H7 (cell line): Measurements from ENCODE around the gene KCNK2. TPM values are rescaled to one million over a fixed set of nuclear protein-coding genes. Genes with fewer than 3 reads are reported as not detected.

Experiments used
- DNase-seq: peaks from one replicate; pipeline ENCODE4 v3.0.0; 2012
- H3K27me3 ChIP-seq: 2 replicates; pipeline ENCODE4 v1.6.0; 2011; ENCODE audit warnings: mild to moderate bottlenecking, low read length; ENCODE audit not compliant: control insufficient read depth, insufficient read depth
- H3K36me3 ChIP-seq: replicated peaks from 2 replicates; pipeline ENCODE4 v1.5.1; 2011; ENCODE audit warnings: low read length; ENCODE audit not compliant: control insufficient read depth, insufficient read depth
- H3K4me3 ChIP-seq: 2 replicates; pipeline ENCODE4 v1.5.1; 2011; ENCODE audit warnings: low read depth, mild to moderate bottlenecking, control low read depth, low read length, moderate library complexity; ENCODE audit not compliant: insufficient read depth
- total RNA-seq: library from RNA; depleted of rRNA; stranded (reverse); fragments of >200 nt; shearing (Covaris generic); gene quantifications from 2 replicates; pipeline ENCODE4 v1.2.3, GENCODE V29; 2014

Gene KCNK2
- total RNA-seq, 1 experiment from 2014 or later: 0.31 TPM

GRCh38 chr1:215226757-215227156 is 144.2 kb downstream of the KCNK2 start:
- no peak overlapping the region for H3K4me3 ChIP-seq
- DNase-seq: no peak

GRCh38 chr1:215228193-215228592 is 145.7 kb downstream of the KCNK2 start:
- no peak for DNase-seq
- H3K4me3 ChIP-seq: no peak overlapping the region
- no peaks in the 10 kb centered on the region for H3K27me3 ChIP-seq
- H3K36me3 ChIP-seq: no peaks in the 10 kb centered on the region

More at GRCh38 chr1:215226757-215227156, 144.2 kb downstream of the KCNK2 start:
- H3K27me3 ChIP-seq: no peaks in the 10 kb centered on the region
- H3K36me3 ChIP-seq: no peaks in the 10 kb centered on the region

DNA sequence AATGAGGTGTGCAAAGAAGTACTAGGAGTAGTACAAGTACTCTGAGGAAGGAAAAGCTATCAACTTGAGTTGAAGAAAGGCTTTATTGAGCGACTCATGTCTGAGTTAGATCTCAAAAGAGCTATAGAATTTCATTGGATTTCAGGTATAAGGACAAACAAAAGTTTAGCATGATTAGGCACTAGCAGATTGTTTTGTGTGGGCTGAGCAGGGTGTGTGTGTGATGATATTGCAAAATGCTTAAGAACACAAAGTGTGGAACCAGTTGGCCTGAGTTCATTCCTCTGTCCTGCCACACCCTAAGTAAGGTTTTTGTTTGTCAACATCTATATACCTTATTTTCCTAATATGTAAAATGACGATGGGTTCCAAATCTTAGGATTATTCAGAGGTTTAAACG is 158.9 kb downstream of the KCNK2 start:
- Histone ChIP-seq H3K36me3 (no peaks in the 10 kb centered on the region), H3K27me3 (no peaks in the 10 kb centered on the region), H3K4me3 (no peak overlapping the region)
- DNase-seq: no peak

DNA sequence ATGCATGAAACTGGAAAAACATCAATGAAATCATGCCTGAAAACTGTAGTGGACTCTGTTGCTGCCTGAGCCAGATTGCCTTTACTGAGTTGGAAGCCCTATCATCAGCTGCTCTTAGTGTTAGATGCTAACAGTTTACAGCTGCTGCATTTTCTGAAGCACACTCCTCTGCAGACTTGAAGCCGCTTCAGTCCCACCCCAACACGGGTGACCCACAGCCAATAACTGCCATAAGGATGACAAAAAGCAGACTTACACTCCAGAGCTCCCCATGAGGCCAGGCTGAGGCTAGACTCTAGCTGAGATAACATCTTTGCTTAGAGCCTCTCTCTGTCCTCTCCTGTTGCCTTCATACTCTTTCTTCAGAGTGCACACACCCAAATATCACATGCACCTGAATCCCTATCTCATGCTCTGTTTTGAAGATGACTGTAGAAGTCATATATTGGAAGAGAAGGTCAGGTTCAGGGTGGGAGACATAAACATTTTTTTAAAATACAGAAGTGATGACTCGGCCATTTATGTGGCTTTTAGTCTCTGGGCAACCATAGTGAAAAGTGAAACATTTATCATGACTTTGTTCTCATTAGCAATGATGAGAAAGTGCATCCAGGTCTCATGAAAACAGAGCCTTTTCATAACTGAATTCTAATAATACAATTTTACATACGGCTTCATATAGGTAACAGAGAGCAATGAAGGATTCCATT is 161.0 kb downstream of the KCNK2 start:
- H3K36me3 ChIP-seq: no peaks in the 10 kb centered on the region
- no peaks in the 10 kb centered on the region for H3K27me3 ChIP-seq
- no peak for DNase-seq
- H3K4me3 ChIP-seq: no peak overlapping the region

DNA sequence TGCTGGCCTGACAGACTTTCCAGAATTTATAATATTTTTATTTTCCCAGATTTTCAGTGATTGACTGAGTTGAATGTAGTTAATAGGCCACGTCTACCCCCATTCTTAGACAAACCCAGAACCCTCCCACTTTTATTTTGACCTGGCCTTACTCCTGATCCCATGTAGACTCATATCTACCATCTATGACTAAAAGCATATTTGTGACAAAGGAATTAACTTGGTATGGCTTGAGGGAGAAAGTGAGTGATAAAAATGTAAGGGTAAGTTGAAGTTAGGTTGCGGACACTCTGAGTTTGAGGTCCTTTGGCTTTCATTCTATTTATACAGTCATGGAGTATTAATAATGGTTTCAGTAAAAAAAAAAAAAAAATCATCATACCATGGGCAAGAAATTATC is 168.4 kb downstream of the KCNK2 start:
- no peak for DNase-seq
- no peak overlapping the region for H3K4me3 ChIP-seq
- no peaks in the 10 kb centered on the region for H3K36me3 ChIP-seq
- no peaks in the 10 kb centered on the region for H3K27me3 ChIP-seq

DNA sequence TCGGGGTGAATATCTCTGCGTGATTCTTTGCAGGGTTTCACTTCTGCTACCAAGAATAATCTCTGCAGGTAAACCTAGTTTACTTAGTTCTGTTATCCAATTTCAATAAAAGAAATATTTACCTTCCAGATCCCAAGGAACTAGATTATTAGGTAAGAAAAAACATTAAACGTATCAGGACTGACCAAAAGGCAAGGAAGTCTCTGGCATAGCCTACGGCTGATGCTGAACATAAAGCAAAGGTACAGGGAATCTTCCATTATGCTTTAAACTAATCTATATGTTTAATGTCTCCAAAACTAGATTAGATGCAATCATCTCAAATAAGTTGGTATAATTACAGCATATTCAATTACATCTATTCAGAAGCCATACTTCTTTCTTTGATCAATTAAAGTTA is 168.9 kb downstream of the KCNK2 start:
- no peaks in the 10 kb centered on the region for H3K36me3 ChIP-seq
- no peaks in the 10 kb centered on the region for H3K27me3 ChIP-seq
- H3K4me3 ChIP-seq: no peak overlapping the region
- DNase-seq: no peak

DNA sequence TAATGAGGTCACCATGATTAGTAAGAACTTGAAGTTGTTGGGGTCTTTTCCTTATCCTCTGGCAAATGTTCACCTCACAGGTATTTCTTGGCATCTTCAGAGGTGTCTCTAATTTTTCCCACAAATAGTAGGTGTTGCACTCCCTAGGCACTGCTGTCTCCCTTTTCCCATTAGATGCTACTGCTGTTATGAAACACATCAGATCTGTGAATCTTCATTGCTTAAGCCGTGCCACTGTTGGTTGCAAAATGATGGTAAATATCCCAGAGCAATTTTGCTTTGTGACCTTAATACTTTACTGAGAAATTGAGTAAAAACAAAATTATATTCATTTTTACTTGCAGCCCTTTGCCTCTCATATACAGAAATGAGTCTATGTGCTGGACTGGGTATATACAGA is 169.6 kb downstream of the KCNK2 start:
- Histone ChIP-seq H3K4me3 (no peak overlapping the region), H3K36me3 (no peaks in the 10 kb centered on the region), H3K27me3 (no peaks in the 10 kb centered on the region)
- no peak for DNase-seq

GRCh38 chr1:215256936-215257679 is 174.6 kb downstream of the KCNK2 start:
- H3K36me3 ChIP-seq: no peaks in the 10 kb centered on the region
- no peak overlapping the region for H3K4me3 ChIP-seq
- DNase-seq: no peak
- H3K27me3 ChIP-seq: no peaks in the 10 kb centered on the region

GRCh38 chr1:215260711-215261110 is 178.2 kb downstream of the KCNK2 start:
- Histone ChIP-seq H3K36me3 (no peaks in the 10 kb centered on the region), H3K27me3 (no peaks in the 10 kb centered on the region), H3K4me3 (no peak overlapping the region)
- no peak for DNase-seq

GRCh38 chr1:215262106-215262505 is 179.6 kb downstream of the KCNK2 start:
- no peak for DNase-seq
- Histone ChIP-seq H3K36me3 (no peaks in the 10 kb centered on the region), H3K4me3 (no peak overlapping the region), H3K27me3 (no peaks in the 10 kb centered on the region)

GRCh38 chr1:215263636-215264035 is 181.1 kb downstream of the KCNK2 start:
- Histone ChIP-seq H3K27me3 (no peaks in the 10 kb centered on the region), H3K4me3 (no peak overlapping the region), H3K36me3 (no peaks in the 10 kb centered on the region)
- DNase-seq: no peak

- no peak overlapping the region for H3K4me3 ChIP-seq
- no peaks in the 10 kb centered on the region for H3K27me3 ChIP-seq
- no peaks in the 10 kb centered on the region for H3K36me3 ChIP-seq
- DNase-seq: no peak
Measured at GRCh38 chr1:215264649-215265048, 182.1 kb downstream of the KCNK2 start.

DNA sequence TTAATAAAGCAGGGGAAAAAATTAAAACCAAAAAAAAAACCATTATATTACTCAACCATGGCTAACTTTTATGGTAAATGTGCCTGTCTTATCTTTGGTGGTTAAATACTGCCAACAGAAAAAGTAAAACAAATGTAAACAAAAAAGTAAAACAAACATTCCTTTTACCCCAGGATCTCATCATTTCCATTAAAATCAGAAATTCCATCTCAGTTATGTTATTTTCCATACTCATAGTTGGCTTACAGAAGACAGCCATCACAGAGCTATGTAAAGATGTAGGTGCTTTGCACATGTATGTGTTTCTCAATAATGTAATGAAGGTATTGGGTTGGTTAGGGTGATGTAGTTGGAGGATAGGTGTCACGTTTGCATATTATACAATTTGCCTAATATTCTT is 185.0 kb downstream of the KCNK2 start:
- no peak for DNase-seq
- no peaks in the 10 kb centered on the region for H3K36me3 ChIP-seq
- no peaks in the 10 kb centered on the region for H3K27me3 ChIP-seq
- no peak overlapping the region for H3K4me3 ChIP-seq

GRCh38 chr1:215269955-215270354 is 187.4 kb downstream of the KCNK2 start:
- DNase-seq: no peak
- Histone ChIP-seq H3K36me3 (no peaks in the 10 kb centered on the region), H3K27me3 (no peaks in the 10 kb centered on the region), H3K4me3 (no peak overlapping the region)

DNA sequence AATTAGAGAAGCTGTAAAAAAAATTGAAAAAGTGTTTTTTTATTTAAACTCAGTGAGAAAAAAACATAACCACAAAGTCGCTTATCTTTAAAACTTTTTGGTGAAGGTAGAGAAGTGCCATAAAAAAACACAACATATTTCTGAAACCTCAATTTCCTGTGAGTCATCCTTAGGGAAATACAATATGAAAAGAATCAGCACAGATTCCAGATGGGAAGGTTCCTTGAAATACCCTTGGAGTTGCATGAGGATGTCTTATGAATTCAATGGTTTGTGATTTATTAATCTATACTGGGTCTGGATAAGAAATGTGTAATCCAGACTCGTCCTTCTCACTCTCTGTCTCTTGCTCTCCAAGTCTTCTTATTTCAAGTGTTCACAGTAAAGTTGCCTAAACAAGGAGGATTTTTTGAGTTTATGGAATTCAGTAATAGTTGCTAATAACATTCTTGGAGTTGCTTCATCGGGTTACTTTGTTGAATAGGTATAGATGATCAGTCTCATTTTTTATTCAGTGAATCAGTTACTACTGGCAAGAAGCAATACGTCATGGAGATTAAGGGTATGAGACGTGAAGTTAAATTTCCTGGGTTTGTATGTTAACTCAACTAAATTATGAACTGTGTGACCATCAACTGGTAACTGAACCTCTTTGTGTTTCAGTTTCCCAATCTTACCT is 191.4 kb downstream of the KCNK2 start:
- no peak for DNase-seq

More for the DNA sequence above, 191.4 kb downstream of the KCNK2 start:
- H3K27me3 ChIP-seq: no peaks in the 10 kb centered on the region
- no peak overlapping the region for H3K4me3 ChIP-seq
- no peaks in the 10 kb centered on the region for H3K36me3 ChIP-seq
